NOMO-1 treated with DMSO at 0.1 percent for 48 hours (cell line): ENCODE measurements around the gene C1orf210.

ENCODE experiments used
- DNase-seq: peaks from one replicate; lab custom pipeline; 2025; ENCODE audit not compliant: unreplicated experiment; lab: John Stamatoyannopoulos, UW

Gene C1orf210

GRCh38 chr1:43312663-43313515 lies 27.5 kb upstream of the C1orf210 start:
- DNase-seq: no peak

- no peak for DNase-seq
These were observed 26.8 kb upstream of the C1orf210 start for GRCh38 chr1:43312212-43312623.

GRCh38 chr1:43311521-43311920 lies 26.1 kb upstream of the C1orf210 start:
- DNase-seq: no peak

GRCh38 chr1:43309405-43310025 lies 24.1 kb upstream of the C1orf210 start:
- no peak for DNase-seq

- no peak for DNase-seq
These were observed 23.4 kb upstream of the C1orf210 start for GRCh38 chr1:43308635-43309404.

GRCh38 chr1:43307458-43308158 lies 22.2 kb upstream of the C1orf210 start:
- DNase-seq: no peak

- no peak for DNase-seq
These were observed 21.5 kb upstream of the C1orf210 start for GRCh38 chr1:43306688-43307457.

- no peak for DNase-seq
These were observed 20.7 kb upstream of the C1orf210 start for GRCh38 chr1:43305926-43306687.

- no peak for DNase-seq
These were observed 20.1 kb upstream of the C1orf210 start for GRCh38 chr1:43305461-43305860.

GRCh38 chr1:43304771-43305300 lies 19.5 kb upstream of the C1orf210 start:
- no peak for DNase-seq

- DNase-seq: no peak
These were observed 18.9 kb upstream of the C1orf210 start for GRCh38 chr1:43304314-43304681.

GRCh38 chr1:43303471-43304313 lies 18.3 kb upstream of the C1orf210 start:
- no peak for DNase-seq

- DNase-seq: no peak
These were observed 17.5 kb upstream of the C1orf210 start for GRCh38 chr1:43302721-43303470.

GRCh38 chr1:43302201-43302600 lies 16.8 kb upstream of the C1orf210 start:
- DNase-seq: no peak

- DNase-seq: no peak
These were observed 15.2 kb upstream of the C1orf210 start, which contains the start of gene TIE1 for GRCh38 chr1:43300378-43301094. Gene TIE1 (plus strand): TSS chr1:43300982. CDS start chr1:43301072, 90 bp downstream.

- DNase-seq: no peak
These were observed 13.7 kb upstream of the C1orf210 start for GRCh38 chr1:43299101-43299500.

- no peak for DNase-seq
These were observed 12.7 kb upstream of the C1orf210 start for GRCh38 chr1:43298055-43298454.
